ENCODE measurements around the gene P2RX1.

Gene P2RX1

GRCh38 chr17:3923466-3924190 is 7.4 kb upstream of the P2RX1 start:
- DNase-seq: no peak

GRCh38 chr17:3922765-3923164 is 6.5 kb upstream of the P2RX1 start:
- DNase-seq: no peak

- DNase-seq: no peak
Measured at GRCh38 chr17:3921502-3922319, 5.4 kb upstream of the P2RX1 start.

GRCh38 chr17:3921006-3921405 is 4.7 kb upstream of the P2RX1 start:
- DNase-seq: no peak

- no peak for DNase-seq
Measured at GRCh38 chr17:3919123-3919624, 2.9 kb upstream of the P2RX1 start.

GRCh38 chr17:3918372-3919122 is 2.3 kb upstream of the P2RX1 start:
- DNase-seq: no peak

GRCh38 chr17:3917391-3917931 is 1.2 kb upstream of the P2RX1 start:
- DNase-seq: no peak

- no peak for DNase-seq
Measured at GRCh38 chr17:3916825-3917224, 560 bp upstream of the P2RX1 start.

- DNase-seq: no peak
Measured at GRCh38 chr17:3915581-3915994, 677 bp downstream of the P2RX1 start.

- DNase-seq: no peak
Measured at GRCh38 chr17:3914312-3914670, 2.0 kb downstream of the P2RX1 start.

GRCh38 chr17:3913531-3914311 is 2.5 kb downstream of the P2RX1 start:
- peak; percentile 70 for DNase-seq

- no peak for DNase-seq
Measured at GRCh38 chr17:3912827-3913226, 3.4 kb downstream of the P2RX1 start.

GRCh38 chr17:3911271-3912053 is 4.8 kb downstream of the P2RX1 start:
- DNase-seq: peak; percentile 46

GRCh38 chr17:3910420-3911270 is 5.6 kb downstream of the P2RX1 start:
- DNase-seq: no peak

GRCh38 chr17:3909257-3909656 is 7.0 kb downstream of the P2RX1 start:
- no peak for DNase-seq

GRCh38 chr17:3907483-3908216 is 8.6 kb downstream of the P2RX1 start:
- no peak for DNase-seq

- DNase-seq: no peak
Measured at GRCh38 chr17:3906881-3907280, 9.4 kb downstream of the P2RX1 start.

GRCh38 chr17:3905017-3905520 is 11.2 kb downstream of the P2RX1 start:
- DNase-seq: no peak

GRCh38 chr17:3904501-3904900 is 11.8 kb downstream of the P2RX1 start:
- DNase-seq: no peak

- no peak for DNase-seq
Measured at GRCh38 chr17:3903881-3904290, 12.4 kb downstream of the P2RX1 start.

All from CD4-positive, alpha-beta T cell treated with Interleukin-4 for 4 hours (primary cell).